GM12878 (cell line): Measurements from ENCODE around the gene TEX44. TPM values are rescaled to one million over a fixed set of nuclear protein-coding genes. Genes with fewer than 3 reads are reported as not detected.
A peak's percentile ranks its signal among the peaks of the same experiment; 100 is the strongest.

Experiments
- CREB1 ChIP-seq: IDR thresholded peaks from 2 replicates; pipeline ENCODE4 v1.6.1; 2012; ENCODE audit warnings: low read depth, mild to moderate bottlenecking, inconsistent platforms
- ESRRA ChIP-seq: IDR thresholded peaks from 2 replicates; pipeline ENCODE4 v1.6.1; 2012; ENCODE audit warnings: mild to moderate bottlenecking, low read length, improper control_type of control experiment
- HDGF ChIP-seq: fragments of 450-650 bp; IDR thresholded peaks from 2 replicates; pipeline ENCODE4 v1.6.1; 2016; ENCODE audit warnings: antibody characterized with exemption
- IKZF1 ChIP-seq: fragments of 450-650 bp; conservative IDR thresholded peaks from 2 replicates; pipeline ENCODE4 v1.6.1; 2017; ENCODE audit warnings: antibody characterized with exemption, mild to moderate bottlenecking
- JUND ChIP-seq: IDR thresholded peaks from 2 replicates; pipeline ENCODE4 v1.6.1; 2012; ENCODE audit warnings: low read depth, mild to moderate bottlenecking, low read length, improper control_type of control experiment, moderate library complexity
- KLF5 ChIP-seq: fragments of 450-650 bp; IDR thresholded peaks from 2 replicates; pipeline ENCODE4 v1.6.1; 2014; ENCODE audit warnings: mild to moderate bottlenecking; ENCODE audit not compliant: partially characterized antibody
- LARP7 ChIP-seq: fragments of 450-650 bp; IDR thresholded peaks from 2 replicates; pipeline ENCODE4 v1.6.1; 2017; ENCODE audit warnings: mild to moderate bottlenecking
- MTA2 ChIP-seq: fragments of 450-650 bp; IDR thresholded peaks from 2 replicates; pipeline ENCODE4 v1.6.1; 2016; ENCODE audit warnings: low read depth, mild to moderate bottlenecking, moderate library complexity
- NFIC ChIP-seq: IDR thresholded peaks from 2 replicates; pipeline ENCODE4 v1.6.1; 2012; ENCODE audit warnings: low read depth, mild to moderate bottlenecking, inconsistent platforms, low read length, moderate library complexity
- RAD21 ChIP-seq: IDR thresholded peaks from 2 replicates; pipeline ENCODE4 v1.6.1; 2011; ENCODE audit warnings: mild to moderate bottlenecking, low read depth, low read length, moderate library complexity; ENCODE audit not compliant: insufficient read depth
- RAD51 ChIP-seq: fragments of 450-650 bp; IDR thresholded peaks from 2 replicates; pipeline ENCODE4 v1.6.1; 2016; ENCODE audit warnings: moderate library complexity, mild to moderate bottlenecking, inconsistent platforms
- STAT3 ChIP-seq: IDR thresholded peaks from 2 replicates; pipeline ENCODE4 v1.6.1; 2011; ENCODE audit warnings: low read depth, low read length, improper control_type of control experiment
- SUZ12 ChIP-seq: fragments of 200-600 bp; sonication (generic); IDR thresholded peaks from one replicate; pipeline ENCODE4 v1.6.1; 2018; ENCODE audit warnings: antibody characterized with exemption, mild to moderate bottlenecking; ENCODE audit not compliant: unreplicated experiment
- TAF1 ChIP-seq: IDR thresholded peaks from 2 replicates; pipeline ENCODE4 v1.6.1; 2011; ENCODE audit warnings: mild to moderate bottlenecking, low read depth, low read length, borderline replicate concordance
- ZNF207 ChIP-seq: fragments of 450-650 bp; IDR thresholded peaks from 2 replicates; pipeline ENCODE4 v1.6.1; 2014; ENCODE audit warnings: antibody characterized with exemption, mild to moderate bottlenecking, borderline replicate concordance
- polyA plus RNA-seq, 11 experiments: library from polyadenylated mRNA; depleted of rRNA in 4 of 11; unstranded in 6 of 11; stranded (reverse) in 5 of 11; fragments of >200 nt; fragmentation: Nextera tagmentation in 4 of 11; fragmentation: Illumina TruSeq in 1 of 11; extraction: Ambion mirVana in 4 of 11; extraction: Trizol in 1 of 11; gene quantifications; 1 replicate in 1 of 11; 2 replicates in 10 of 11; pipeline versions ENCODE4 v1.2.1 to v1.2.3, GENCODE V29; 2011 to 2016; ENCODE audit warnings: inconsistent platforms in 2 of 11, missing spikeins in 2 of 11, low read depth in 1 of 11
- total RNA-seq, 4 experiments: library from RNA; depleted of rRNA in 3 of 4; stranded (reverse); fragments of >200 nt in 3 of 4; fragmentation: Illumina TruSeq in 1 of 4; extraction: Trizol in 1 of 4; gene quantifications; 2 replicates each; pipeline versions ENCODE4 v1.2.1 to v1.2.3, GENCODE V29; 2013 to 2021
- TF ChIP-seq, protein P1 (sequence below), 3 experiments: IDR thresholded peaks in 2 of 3; conservative IDR thresholded peaks in 1 of 3; 2 replicates each; pipeline ENCODE4 v1.5.1; 2011; ENCODE audit warnings: low read depth in 3 of 3, low read length in 3 of 3, mild to moderate bottlenecking in 3 of 3, control low read depth in 2 of 3, moderate library complexity in 2 of 3, inconsistent platforms in 1 of 3, mixed read lengths in 1 of 3; ENCODE audit not compliant: control insufficient read depth in 2 of 3, insufficient read depth in 1 of 3; ENCODE audit errors: extremely low read depth in 1 of 3
- TF ChIP-seq, protein P2 (sequence below): IDR thresholded peaks from 2 replicates; pipeline ENCODE4 v1.6.1; 2012; ENCODE audit warnings: mild to moderate bottlenecking, low read depth, low read length
- TF ChIP-seq, protein P3 (sequence below): IDR thresholded peaks from 2 replicates; pipeline ENCODE4 v1.6.1; 2012; ENCODE audit warnings: low read depth, low read length, improper control_type of control experiment
- TF ChIP-seq, protein P4 (sequence below): fragments of 450-650 bp; IDR thresholded peaks from 2 replicates; pipeline ENCODE4 v1.6.1; 2017; ENCODE audit warnings: mild to moderate bottlenecking, moderate library complexity

Gene TEX44
- total and polyA plus RNA-seq, 10 of the 15 experiments (the other 5 are each of a cell fraction or from before 2014, with no cell fraction given) = not detected

DNA sequence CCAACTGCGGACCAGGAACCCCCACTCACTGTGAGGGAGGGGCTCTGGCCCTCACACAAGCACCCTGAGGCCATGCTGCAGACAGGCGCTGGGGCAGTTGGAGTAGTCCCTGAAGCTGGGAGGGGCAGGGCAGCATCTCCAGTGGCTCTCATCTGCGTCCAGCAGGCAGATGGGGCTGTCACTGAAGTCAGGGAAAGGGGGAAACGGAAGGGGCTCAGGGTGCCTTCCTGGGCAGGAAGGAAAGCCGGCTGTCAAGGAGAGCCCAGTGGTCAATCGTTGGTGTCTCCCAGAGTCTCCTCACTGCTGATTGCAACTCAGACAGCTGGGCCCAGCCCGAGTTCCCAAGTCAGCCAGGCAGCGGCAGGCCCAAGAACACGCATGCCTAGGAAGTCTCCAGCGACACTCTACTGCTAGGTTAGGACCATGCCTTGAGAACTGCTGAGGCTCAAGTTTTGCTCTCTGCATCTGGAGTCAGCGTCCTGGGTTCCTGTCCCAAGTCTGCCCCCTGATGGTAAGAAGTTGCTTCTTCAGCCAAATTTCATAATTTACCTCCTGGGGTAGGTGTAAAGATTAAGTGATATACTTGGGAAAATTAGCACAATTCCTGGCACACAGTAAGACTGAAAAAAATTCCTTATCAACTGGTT, 35.0 kb upstream of the TEX44 start (continued):
- TF ChIP-seq, protein P1, sequence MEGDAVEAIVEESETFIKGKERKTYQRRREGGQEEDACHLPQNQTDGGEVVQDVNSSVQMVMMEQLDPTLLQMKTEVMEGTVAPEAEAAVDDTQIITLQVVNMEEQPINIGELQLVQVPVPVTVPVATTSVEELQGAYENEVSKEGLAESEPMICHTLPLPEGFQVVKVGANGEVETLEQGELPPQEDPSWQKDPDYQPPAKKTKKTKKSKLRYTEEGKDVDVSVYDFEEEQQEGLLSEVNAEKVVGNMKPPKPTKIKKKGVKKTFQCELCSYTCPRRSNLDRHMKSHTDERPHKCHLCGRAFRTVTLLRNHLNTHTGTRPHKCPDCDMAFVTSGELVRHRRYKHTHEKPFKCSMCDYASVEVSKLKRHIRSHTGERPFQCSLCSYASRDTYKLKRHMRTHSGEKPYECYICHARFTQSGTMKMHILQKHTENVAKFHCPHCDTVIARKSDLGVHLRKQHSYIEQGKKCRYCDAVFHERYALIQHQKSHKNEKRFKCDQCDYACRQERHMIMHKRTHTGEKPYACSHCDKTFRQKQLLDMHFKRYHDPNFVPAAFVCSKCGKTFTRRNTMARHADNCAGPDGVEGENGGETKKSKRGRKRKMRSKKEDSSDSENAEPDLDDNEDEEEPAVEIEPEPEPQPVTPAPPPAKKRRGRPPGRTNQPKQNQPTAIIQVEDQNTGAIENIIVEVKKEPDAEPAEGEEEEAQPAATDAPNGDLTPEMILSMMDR (IDR thresholded peaks at IDR 0.05 in 2 of 3, conservative IDR thresholded peaks at IDR 0.05 in 1 of 3; ENCODE audit: control insufficient read depth in 2 of 3, extremely low read depth in 1 of 3, insufficient read depth in 1 of 3, low read depth in 3 of 3, low read length in 3 of 3) = peak; percentile 66 to 87 (median 74)
- no peak for TF ChIP-seq RAD51
- no peak for TF ChIP-seq MTA2
- TF ChIP-seq HDGF = peak; percentile 75
- TF ChIP-seq CREB1 = no peak
- TF ChIP-seq SUZ12 = no peak
- TF ChIP-seq IKZF1 = peak; percentile 28; the same call in 1 of the 2 replicates
- TF ChIP-seq KLF5 = no peak
- TF ChIP-seq STAT3 = no peak
- TF ChIP-seq, protein P2, sequence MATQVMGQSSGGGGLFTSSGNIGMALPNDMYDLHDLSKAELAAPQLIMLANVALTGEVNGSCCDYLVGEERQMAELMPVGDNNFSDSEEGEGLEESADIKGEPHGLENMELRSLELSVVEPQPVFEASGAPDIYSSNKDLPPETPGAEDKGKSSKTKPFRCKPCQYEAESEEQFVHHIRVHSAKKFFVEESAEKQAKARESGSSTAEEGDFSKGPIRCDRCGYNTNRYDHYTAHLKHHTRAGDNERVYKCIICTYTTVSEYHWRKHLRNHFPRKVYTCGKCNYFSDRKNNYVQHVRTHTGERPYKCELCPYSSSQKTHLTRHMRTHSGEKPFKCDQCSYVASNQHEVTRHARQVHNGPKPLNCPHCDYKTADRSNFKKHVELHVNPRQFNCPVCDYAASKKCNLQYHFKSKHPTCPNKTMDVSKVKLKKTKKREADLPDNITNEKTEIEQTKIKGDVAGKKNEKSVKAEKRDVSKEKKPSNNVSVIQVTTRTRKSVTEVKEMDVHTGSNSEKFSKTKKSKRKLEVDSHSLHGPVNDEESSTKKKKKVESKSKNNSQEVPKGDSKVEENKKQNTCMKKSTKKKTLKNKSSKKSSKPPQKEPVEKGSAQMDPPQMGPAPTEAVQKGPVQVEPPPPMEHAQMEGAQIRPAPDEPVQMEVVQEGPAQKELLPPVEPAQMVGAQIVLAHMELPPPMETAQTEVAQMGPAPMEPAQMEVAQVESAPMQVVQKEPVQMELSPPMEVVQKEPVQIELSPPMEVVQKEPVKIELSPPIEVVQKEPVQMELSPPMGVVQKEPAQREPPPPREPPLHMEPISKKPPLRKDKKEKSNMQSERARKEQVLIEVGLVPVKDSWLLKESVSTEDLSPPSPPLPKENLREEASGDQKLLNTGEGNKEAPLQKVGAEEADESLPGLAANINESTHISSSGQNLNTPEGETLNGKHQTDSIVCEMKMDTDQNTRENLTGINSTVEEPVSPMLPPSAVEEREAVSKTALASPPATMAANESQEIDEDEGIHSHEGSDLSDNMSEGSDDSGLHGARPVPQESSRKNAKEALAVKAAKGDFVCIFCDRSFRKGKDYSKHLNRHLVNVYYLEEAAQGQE = no peak
- TF ChIP-seq TAF1 = no peak
- TF ChIP-seq, protein P3, sequence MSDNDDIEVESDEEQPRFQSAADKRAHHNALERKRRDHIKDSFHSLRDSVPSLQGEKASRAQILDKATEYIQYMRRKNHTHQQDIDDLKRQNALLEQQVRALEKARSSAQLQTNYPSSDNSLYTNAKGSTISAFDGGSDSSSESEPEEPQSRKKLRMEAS = no peak
- no peak for TF ChIP-seq ESRRA
- TF ChIP-seq JUND = no peak
- TF ChIP-seq, protein P4, sequence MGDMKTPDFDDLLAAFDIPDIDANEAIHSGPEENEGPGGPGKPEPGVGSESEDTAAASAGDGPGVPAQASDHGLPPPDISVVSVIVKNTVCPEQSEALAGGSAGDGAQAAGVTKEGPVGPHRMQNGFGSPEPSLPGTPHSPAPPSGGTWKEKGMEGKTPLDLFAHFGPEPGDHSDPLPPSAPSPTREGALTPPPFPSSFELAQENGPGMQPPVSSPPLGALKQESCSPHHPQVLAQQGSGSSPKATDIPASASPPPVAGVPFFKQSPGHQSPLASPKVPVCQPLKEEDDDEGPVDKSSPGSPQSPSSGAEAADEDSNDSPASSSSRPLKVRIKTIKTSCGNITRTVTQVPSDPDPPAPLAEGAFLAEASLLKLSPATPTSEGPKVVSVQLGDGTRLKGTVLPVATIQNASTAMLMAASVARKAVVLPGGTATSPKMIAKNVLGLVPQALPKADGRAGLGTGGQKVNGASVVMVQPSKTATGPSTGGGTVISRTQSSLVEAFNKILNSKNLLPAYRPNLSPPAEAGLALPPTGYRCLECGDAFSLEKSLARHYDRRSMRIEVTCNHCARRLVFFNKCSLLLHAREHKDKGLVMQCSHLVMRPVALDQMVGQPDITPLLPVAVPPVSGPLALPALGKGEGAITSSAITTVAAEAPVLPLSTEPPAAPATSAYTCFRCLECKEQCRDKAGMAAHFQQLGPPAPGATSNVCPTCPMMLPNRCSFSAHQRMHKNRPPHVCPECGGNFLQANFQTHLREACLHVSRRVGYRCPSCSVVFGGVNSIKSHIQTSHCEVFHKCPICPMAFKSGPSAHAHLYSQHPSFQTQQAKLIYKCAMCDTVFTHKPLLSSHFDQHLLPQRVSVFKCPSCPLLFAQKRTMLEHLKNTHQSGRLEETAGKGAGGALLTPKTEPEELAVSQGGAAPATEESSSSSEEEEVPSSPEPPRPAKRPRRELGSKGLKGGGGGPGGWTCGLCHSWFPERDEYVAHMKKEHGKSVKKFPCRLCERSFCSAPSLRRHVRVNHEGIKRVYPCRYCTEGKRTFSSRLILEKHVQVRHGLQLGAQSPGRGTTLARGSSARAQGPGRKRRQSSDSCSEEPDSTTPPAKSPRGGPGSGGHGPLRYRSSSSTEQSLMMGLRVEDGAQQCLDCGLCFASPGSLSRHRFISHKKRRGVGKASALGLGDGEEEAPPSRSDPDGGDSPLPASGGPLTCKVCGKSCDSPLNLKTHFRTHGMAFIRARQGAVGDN = peak; percentile 53; the same call in 1 of the 2 replicates
- TF ChIP-seq ZNF207 = no peak
- no peak for TF ChIP-seq NFIC
- TF ChIP-seq LARP7 = peak; percentile 59; the same call in 1 of the 2 replicates
- peak; percentile 92 for TF ChIP-seq RAD21
